HUES64 (cell line): Measurements from ENCODE around the gene SMIM45.

Experiments used
- H3K27ac ChIP-seq: 2 replicates; pipeline ENCODE4 v1.7.0; 2013; ENCODE audit warnings: low read depth, low read length, inconsistent platforms
- H3K27me3 ChIP-seq: 2 replicates; pipeline ENCODE4 v1.6.1; 2013; ENCODE audit warnings: mild to moderate bottlenecking, low read length; ENCODE audit not compliant: insufficient read depth
- H3K36me3 ChIP-seq: 2 replicates; pipeline ENCODE4 v1.6.1; 2013; ENCODE audit warnings: mild to moderate bottlenecking, low read length; ENCODE audit not compliant: insufficient read depth
- H3K4me1 ChIP-seq: 2 replicates; pipeline ENCODE4 v1.6.1; 2013; ENCODE audit warnings: mild to moderate bottlenecking, low read length, moderate library complexity; ENCODE audit not compliant: insufficient read depth
- H3K4me3 ChIP-seq: 2 replicates; pipeline ENCODE4 v1.5.1; 2013; ENCODE audit warnings: mild to moderate bottlenecking, low read length, moderate library complexity
- H3K9ac ChIP-seq: 2 replicates; pipeline ENCODE4 v1.6.1; 2013; ENCODE audit warnings: mild to moderate bottlenecking, low read depth, low read length
- H3K9me3 ChIP-seq: 2 replicates; pipeline ENCODE4 v1.6.1; 2013; ENCODE audit warnings: low read depth, low read length; ENCODE audit not compliant: insufficient read depth
- WGBS: fragments of 150-250, 120-280 bp; methylation state at CpG from one replicate; pipeline ENCODE4 v1.1.7; 2013; ENCODE audit warnings: missing lambda C conversion rate; 5-methylcytosine and 5-hydroxymethylcytosine counted together

SMIM45 gene

DNA sequence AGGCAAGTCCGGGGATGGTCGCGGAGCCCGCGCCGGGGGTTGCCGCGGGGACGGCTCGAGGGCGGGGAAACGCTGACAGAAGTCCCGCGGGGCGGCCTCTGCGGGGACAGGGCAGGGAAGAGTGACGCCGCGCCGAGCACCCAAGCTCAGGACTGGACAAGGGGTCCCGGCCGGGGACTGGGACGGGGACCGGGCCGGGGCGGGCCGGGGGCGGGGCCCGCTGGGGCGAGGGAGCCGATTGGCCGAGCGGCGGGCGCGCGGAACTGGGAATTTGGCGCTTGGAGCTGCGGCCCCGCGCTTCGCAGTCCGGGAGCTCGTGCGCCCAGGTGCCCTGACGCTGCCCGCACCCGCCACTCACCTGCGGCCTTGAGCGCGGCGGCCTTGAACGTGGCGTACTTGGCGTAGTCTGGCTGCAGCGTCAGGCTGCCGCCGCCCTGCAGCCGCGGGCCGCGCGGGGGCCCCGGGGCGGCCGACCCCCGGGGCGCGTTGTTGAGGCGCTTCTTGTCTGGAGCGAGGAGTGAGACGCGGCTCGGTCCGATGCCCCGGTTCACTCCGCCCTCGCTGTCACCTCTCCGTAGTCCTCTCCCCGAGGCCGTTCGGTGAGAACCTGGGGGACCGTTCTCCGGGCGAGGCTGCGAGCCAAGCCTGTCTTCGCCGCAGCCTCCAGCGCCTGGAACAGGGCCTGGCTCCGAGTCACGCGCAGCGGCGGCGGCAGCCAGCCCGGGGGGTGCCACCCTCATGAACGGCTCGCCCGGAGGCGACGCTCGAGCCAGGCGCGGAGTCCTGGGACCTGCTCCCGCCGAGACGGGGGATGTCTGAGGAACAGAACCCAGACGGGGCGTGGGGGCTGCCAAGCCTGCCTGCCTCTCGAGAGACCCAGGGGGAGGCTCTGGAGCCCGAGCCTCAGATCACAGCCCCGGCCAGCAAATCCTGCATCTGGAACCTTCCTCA, 41.6 kb upstream of the SMIM45 start:
- peaks cover 71% of the 10 kb centered on the region for H3K27me3 ChIP-seq
- H3K9me3 ChIP-seq, result no peaks in the 10 kb centered on the region
- H3K27ac ChIP-seq, result no peak overlapping the region
- H3K4me3 ChIP-seq, result peak overlapping the region; percentile 30; the same call in 1 of the 2 replicates
- 4% methylated on average over 112 of the region's 112 CpGs for WGBS
- H3K4me1 ChIP-seq, result 0 out of 2 replicates have a peak, but pooled peaks cover 3% of the 10 kb centered on the region
- H3K36me3 ChIP-seq, result peaks cover 4% of the 10 kb centered on the region; the same call in 1 of the 2 replicates
- no peak overlapping the region for H3K9ac ChIP-seq

GRCh38 chr22:41911001-41911611, 40.8 kb upstream of the SMIM45 start:
- Histone ChIP-seq H3K4me1 (0 out of 2 replicates have a peak, but pooled peaks cover 3% of the 10 kb centered on the region), H3K36me3 (peaks cover 4% of the 10 kb centered on the region; the same call in 1 of the 2 replicates), H3K4me3 (peak overlapping the region; percentile 8; the same call in 1 of the 2 replicates), H3K27ac (no peak overlapping the region), H3K9me3 (no peaks in the 10 kb centered on the region), H3K27me3 (peaks cover 79% of the 10 kb centered on the region), H3K9ac (no peak overlapping the region)
- 17% methylated on average over 37 of the region's 37 CpGs for WGBS

DNA sequence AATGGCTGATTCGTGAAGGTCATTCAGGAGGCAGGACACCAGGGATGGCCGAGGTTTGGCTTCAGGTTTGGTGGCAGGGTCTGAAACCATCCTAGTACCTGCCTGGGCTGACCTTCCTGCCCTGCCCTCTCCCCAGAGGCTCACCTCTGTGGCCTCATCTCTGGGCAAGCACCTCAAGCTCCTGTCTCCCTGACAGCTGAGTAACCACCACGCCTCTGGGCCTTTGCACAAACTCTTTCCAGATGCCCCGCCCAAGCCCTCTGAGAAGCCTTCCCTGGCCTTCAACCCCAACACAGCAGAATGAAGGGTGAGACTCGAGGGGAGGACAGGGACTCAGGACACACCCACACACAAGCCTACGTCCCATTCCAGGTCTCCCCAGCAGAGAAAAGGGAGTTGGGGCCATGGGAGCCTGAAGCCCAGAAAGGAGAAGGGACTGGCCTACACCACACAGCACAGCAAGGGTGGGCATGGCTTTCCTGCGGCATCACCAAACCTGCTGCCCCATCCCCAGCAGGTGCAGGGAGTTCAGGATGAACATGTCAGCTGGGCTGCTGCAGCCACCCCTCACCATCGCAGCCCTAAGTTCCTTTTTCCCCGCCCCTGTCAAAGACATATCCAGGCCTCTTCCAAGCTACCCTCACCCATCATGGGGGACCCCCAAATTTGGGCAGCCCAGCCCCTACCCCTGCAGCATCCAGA, 39.5 kb upstream of the SMIM45 start:
- H3K9ac ChIP-seq, result no peak overlapping the region
- WGBS, result 79% methylated on average over 9 of the region's 9 CpGs
- 0 out of 2 replicates have a peak, but pooled peaks cover 3% of the 10 kb centered on the region for H3K4me1 ChIP-seq
- H3K4me3 ChIP-seq, result no peak overlapping the region
- H3K9me3 ChIP-seq, result no peaks in the 10 kb centered on the region
- H3K27ac ChIP-seq, result no peak overlapping the region
- H3K27me3 ChIP-seq, result peaks cover 93% of the 10 kb centered on the region
- no peaks in the 10 kb centered on the region for H3K36me3 ChIP-seq

DNA sequence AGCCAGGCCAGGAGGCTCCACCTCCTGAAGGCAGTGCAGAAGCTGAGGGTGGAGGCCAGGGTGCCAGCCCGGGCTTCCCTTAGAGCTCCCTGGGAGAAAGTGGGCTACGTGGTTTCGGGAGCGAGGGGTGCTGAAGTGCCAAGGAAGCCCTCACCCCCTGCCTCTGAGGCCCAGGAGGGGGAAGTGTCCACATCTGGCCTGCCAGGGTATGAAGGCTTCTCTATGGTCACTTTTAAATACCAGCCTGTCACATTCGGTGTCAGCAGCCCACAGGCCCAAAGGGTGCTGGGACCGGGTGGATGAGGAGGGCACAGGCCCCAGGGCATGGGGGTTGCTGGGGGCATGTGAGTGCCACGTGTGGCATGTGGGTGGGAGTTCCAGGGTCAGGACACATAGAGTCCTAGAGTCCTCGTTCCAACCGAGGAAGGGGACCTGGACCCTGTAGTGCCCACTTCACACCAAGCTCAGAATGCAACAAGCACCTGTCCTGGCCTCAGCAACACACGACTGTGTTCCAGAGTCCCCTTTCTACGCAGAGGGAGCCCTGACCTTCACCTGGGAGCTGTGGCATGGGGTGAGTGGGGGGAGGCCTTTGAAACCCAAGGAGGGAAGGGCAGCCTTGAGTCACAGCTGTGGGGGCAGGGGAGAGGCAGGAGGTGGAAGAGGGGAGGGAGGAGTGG, 38.8 kb upstream of the SMIM45 start:
- H3K4me3 ChIP-seq, result no peak overlapping the region
- 0 out of 2 replicates have a peak, but pooled peaks cover 3% of the 10 kb centered on the region for H3K4me1 ChIP-seq
- peaks cover 100% of the 10 kb centered on the region for H3K27me3 ChIP-seq
- H3K27ac ChIP-seq, result no peak overlapping the region
- no peaks in the 10 kb centered on the region for H3K9me3 ChIP-seq
- H3K36me3 ChIP-seq, result no peaks in the 10 kb centered on the region
- no peak overlapping the region for H3K9ac ChIP-seq
- 62% methylated on average over 11 of the region's 11 CpGs for WGBS

DNA sequence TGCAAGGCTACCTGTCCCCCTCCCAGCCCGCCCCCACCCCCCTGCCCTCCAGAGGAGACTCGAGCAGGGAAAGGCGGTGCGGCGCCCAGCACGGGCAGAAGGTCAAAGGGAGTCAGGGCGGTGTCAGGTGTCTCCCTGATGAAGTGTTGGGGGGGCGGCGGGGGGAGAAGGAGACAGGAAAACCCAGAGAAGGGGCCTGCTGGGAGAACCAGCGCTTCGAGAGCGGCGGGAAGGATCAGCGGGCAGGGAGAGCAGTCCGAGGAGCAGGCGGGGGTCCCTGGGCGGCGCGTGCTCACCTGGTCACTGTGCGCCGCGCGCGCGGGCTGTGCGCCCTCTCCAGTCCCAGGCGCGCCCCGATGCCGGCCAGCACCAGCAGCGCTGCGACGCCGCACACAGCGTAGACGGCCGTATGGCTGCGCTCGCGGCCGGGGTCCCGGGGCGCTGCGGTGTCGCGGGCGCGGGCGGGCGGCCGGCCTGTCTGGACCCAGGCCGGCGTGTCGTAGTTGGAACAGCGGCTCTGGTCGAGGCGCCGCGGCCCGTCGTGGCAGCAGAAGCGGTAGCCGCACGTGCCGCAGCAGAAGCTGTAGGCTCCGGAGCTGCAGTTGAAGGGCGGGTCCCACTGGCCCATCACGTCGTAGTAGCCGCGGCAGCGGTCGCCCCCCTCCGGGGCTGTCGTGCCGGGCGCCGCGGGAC, 38.0 kb upstream of the SMIM45 start:
- WGBS, result 2% methylated on average over 78 of the region's 79 CpGs
- peak overlapping the region; percentile 60 for H3K4me3 ChIP-seq
- no peaks in the 10 kb centered on the region for H3K4me1 ChIP-seq
- no peak overlapping the region for H3K9ac ChIP-seq
- no peaks in the 10 kb centered on the region for H3K9me3 ChIP-seq
- peaks cover 100% of the 10 kb centered on the region for H3K27me3 ChIP-seq
- no peaks in the 10 kb centered on the region for H3K36me3 ChIP-seq
- no peak overlapping the region for H3K27ac ChIP-seq

GRCh38 chr22:41914611-41915034, 37.3 kb upstream of the SMIM45 start:
- Histone ChIP-seq H3K9me3 (no peaks in the 10 kb centered on the region), H3K4me1 (no peaks in the 10 kb centered on the region), H3K36me3 (no peaks in the 10 kb centered on the region), H3K27me3 (peaks cover 100% of the 10 kb centered on the region), H3K27ac (no peak overlapping the region), H3K9ac (peak overlapping the region; percentile 36; the same call in 1 of the 2 replicates), H3K4me3 (peak overlapping the region; percentile 60)
- WGBS, result 1% methylated on average over 67 of the region's 67 CpGs

DNA sequence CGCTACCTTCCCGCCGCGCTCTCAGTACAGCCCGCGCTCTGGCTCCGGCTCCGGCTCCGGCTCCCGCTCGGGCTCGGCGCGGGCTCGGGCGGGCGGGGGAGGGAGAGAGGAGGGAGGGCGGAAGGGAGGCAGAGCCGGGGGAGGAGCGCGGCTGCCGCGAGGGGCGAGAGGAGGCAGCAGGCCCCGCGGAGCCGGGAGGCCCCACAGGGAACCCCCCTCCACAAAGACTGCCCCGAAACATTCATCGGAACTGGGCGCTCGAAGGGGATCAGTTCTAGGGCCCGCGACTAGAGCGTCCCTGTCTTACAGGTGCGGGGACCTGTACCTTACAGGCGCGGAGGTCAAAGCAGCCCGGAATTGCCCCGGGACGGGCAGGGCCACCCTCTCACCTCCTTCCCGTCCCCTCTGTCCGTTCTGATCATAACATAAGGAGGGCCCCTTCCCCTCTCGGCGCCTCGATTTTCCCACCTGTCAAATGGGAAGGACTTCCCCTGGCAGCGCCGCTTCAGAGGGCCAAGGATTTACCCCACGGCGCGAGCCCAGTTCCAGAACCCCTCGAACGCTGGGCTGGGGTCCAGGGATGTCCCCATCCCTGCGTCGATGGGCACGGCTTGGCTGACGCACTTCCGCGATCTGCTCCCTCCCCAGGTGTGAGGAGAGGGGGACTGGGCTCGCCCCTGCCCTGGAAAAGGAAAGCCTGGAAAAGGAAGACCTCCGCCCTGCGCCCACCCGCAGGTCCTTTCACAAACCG, 36.7 kb upstream of the SMIM45 start, which contains the start of gene SHISA8:
SHISA8 (minus strand) TSS at position 40 of the 751 bp plus-strand sequence. CDS start 407 bp downstream, outside the sequence.
- no peaks in the 10 kb centered on the region for H3K9me3 ChIP-seq
- H3K27ac ChIP-seq, result no peak within 1 kb of the TSS
- 0 out of 2 replicates have a peak, but pooled peaks cover under 1% of the 10 kb centered on the region for H3K4me1 ChIP-seq
- H3K27me3 ChIP-seq, result peaks cover 98% of the 10 kb centered on the region
- H3K9ac ChIP-seq, result peak within 1 kb of the TSS; percentile 36; the same call in 1 of the 2 replicates
- 4% methylated on average over 60 of the region's 63 CpGs for WGBS
- H3K36me3 ChIP-seq, result no peaks in the 10 kb centered on the region
- H3K4me3 ChIP-seq, result peak within 1 kb of the TSS; percentile 60

GRCh38 chr22:41915786-41916493, 36.0 kb upstream of the SMIM45 start:
- no peak overlapping the region for H3K9ac ChIP-seq
- H3K27me3 ChIP-seq, result peaks cover 98% of the 10 kb centered on the region
- H3K4me1 ChIP-seq, result 0 out of 2 replicates have a peak, but pooled peaks cover 4% of the 10 kb centered on the region
- WGBS, result 31% methylated on average over 11 of the region's 11 CpGs
- no peak overlapping the region for H3K27ac ChIP-seq
- no peaks in the 10 kb centered on the region for H3K36me3 ChIP-seq
- H3K4me3 ChIP-seq, result peak overlapping the region; percentile 60
- H3K9me3 ChIP-seq, result no peaks in the 10 kb centered on the region

DNA sequence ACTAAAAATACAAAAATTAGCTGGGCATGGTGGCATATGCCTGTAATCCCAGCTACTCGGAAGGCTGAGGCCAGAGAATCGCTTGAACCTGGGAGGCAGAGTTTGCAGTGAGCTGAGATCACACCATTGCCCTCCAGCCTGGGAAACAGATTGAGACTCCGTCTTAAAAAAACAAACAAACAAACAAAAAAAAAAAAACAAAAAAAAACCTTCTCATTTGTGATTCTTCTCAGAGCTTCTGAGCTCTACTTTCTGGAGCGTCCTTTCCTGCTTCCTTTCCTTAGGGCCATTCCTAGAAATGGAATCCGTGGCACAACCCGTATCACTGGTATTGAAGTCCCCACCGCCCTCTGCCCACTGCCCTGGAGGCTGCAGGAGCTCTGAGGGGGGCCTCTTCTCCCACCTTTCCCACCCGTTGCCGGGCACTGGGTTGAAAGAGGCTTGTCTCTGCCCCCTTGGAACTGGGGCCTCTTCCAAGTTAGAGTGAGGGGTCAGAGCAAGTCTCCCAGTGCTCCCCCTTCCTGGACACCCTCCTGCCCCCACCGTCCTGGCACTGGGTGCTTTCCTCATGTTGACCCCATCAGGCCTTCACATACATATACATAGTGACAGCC, 35.1 kb upstream of the SMIM45 start:
- Histone ChIP-seq H3K27me3 (peaks cover 92% of the 10 kb centered on the region), H3K36me3 (no peaks in the 10 kb centered on the region), H3K9ac (no peak overlapping the region), H3K4me3 (no peak overlapping the region), H3K27ac (no peak overlapping the region), H3K9me3 (no peaks in the 10 kb centered on the region), H3K4me1 (0 out of 2 replicates have a peak, but pooled peaks cover 4% of the 10 kb centered on the region)
- WGBS, result 54% methylated on average over 10 of the region's 10 CpGs
